ENCODE data around the gene POSTN.

Gene POSTN

GRCh38 chr13:37546087-37546486 is 52.5 kb downstream of the POSTN start:
- H3K27ac ChIP-seq (ENCODE audit: poor library complexity, severe bottlenecking): no peak overlapping the region
- no peaks in the 10 kb centered on the region for H3K36me3 ChIP-seq (ENCODE audit: low read depth)
- H3K9me3 ChIP-seq (ENCODE audit: severe bottlenecking): no peaks in the 10 kb centered on the region
- DNase-seq (ENCODE audit: low spot score) (no peak), ATAC-seq (ENCODE audit: low read depth) (no peak)
- no peaks in the 10 kb centered on the region for H3K27me3 ChIP-seq (ENCODE audit: insufficient read depth, poor library complexity, severe bottlenecking)
- H3K4me1 ChIP-seq (ENCODE audit: insufficient read depth, poor library complexity, severe bottlenecking): no peaks in the 10 kb centered on the region
- no peak for TF ChIP-seq CTCF (IDR thresholded peaks at IDR 0.05; ENCODE audit: poor library complexity, severe bottlenecking)
- H3K4me3 ChIP-seq (ENCODE audit: severe bottlenecking): no peak overlapping the region

GRCh38 chr13:37544995-37545394 is 53.6 kb downstream of the POSTN start:
- Histone ChIP-seq H3K4me3 (ENCODE audit: severe bottlenecking) (no peak overlapping the region), H3K9me3 (ENCODE audit: severe bottlenecking) (no peaks in the 10 kb centered on the region), H3K27ac (ENCODE audit: poor library complexity, severe bottlenecking) (no peak overlapping the region), H3K36me3 (ENCODE audit: low read depth) (no peaks in the 10 kb centered on the region), H3K27me3 (ENCODE audit: insufficient read depth, poor library complexity, severe bottlenecking) (no peaks in the 10 kb centered on the region), H3K4me1 (ENCODE audit: insufficient read depth, poor library complexity, severe bottlenecking) (no peaks in the 10 kb centered on the region)
- no peak for TF ChIP-seq CTCF (IDR thresholded peaks at IDR 0.05; ENCODE audit: poor library complexity, severe bottlenecking)
- DNase-seq (ENCODE audit: low spot score) (no peak), ATAC-seq (ENCODE audit: low read depth) (no peak)

GRCh38 chr13:37539976-37540605 is 58.5 kb downstream of the POSTN start:
- no peak overlapping the region for H3K27ac ChIP-seq (ENCODE audit: poor library complexity, severe bottlenecking)
- H3K9me3 ChIP-seq (ENCODE audit: severe bottlenecking): no peaks in the 10 kb centered on the region
- H3K4me3 ChIP-seq (ENCODE audit: severe bottlenecking): no peak overlapping the region
- DNase-seq (ENCODE audit: low spot score) (no peak), ATAC-seq (ENCODE audit: low read depth) (no peak)
- H3K27me3 ChIP-seq (ENCODE audit: insufficient read depth, poor library complexity, severe bottlenecking): no peaks in the 10 kb centered on the region
- TF ChIP-seq CTCF (IDR thresholded peaks at IDR 0.05; ENCODE audit: poor library complexity, severe bottlenecking): no peak
- H3K4me1 ChIP-seq (ENCODE audit: insufficient read depth, poor library complexity, severe bottlenecking): no peaks in the 10 kb centered on the region
- H3K36me3 ChIP-seq (ENCODE audit: low read depth): no peaks in the 10 kb centered on the region

GRCh38 chr13:37539170-37539569 is 59.4 kb downstream of the POSTN start:
- Histone ChIP-seq H3K9me3 (ENCODE audit: severe bottlenecking) (no peaks in the 10 kb centered on the region), H3K36me3 (ENCODE audit: low read depth) (no peaks in the 10 kb centered on the region), H3K27me3 (ENCODE audit: insufficient read depth, poor library complexity, severe bottlenecking) (no peaks in the 10 kb centered on the region), H3K4me1 (ENCODE audit: insufficient read depth, poor library complexity, severe bottlenecking) (peaks cover 4% of the 10 kb centered on the region), H3K27ac (ENCODE audit: poor library complexity, severe bottlenecking) (no peak overlapping the region), H3K4me3 (ENCODE audit: severe bottlenecking) (no peak overlapping the region)
- DNase-seq (ENCODE audit: low spot score) (no peak), ATAC-seq (ENCODE audit: low read depth) (no peak)
- TF ChIP-seq CTCF (IDR thresholded peaks at IDR 0.05; ENCODE audit: poor library complexity, severe bottlenecking): no peak

GRCh38 chr13:37535501-37535900 is 63.1 kb downstream of the POSTN start:
- no peak for TF ChIP-seq CTCF (IDR thresholded peaks at IDR 0.05; ENCODE audit: poor library complexity, severe bottlenecking)
- no peak overlapping the region for H3K4me3 ChIP-seq (ENCODE audit: severe bottlenecking)
- peaks cover 2% of the 10 kb centered on the region for H3K9me3 ChIP-seq (ENCODE audit: severe bottlenecking)
- H3K4me1 ChIP-seq (ENCODE audit: insufficient read depth, poor library complexity, severe bottlenecking): peaks cover 5% of the 10 kb centered on the region
- H3K36me3 ChIP-seq (ENCODE audit: low read depth): no peaks in the 10 kb centered on the region
- ATAC-seq (ENCODE audit: low read depth): no peak
- DNase-seq (ENCODE audit: low spot score): no peak
- no peak overlapping the region for H3K27ac ChIP-seq (ENCODE audit: poor library complexity, severe bottlenecking)
- H3K27me3 ChIP-seq (ENCODE audit: insufficient read depth, poor library complexity, severe bottlenecking): no peaks in the 10 kb centered on the region
